Karpas-422 (cell line): Measurements from ENCODE around the gene CD84. TPM values are rescaled to one million over a fixed set of nuclear protein-coding genes. Genes with fewer than 3 reads are reported as not detected.

ENCODE experiments used
- DNase-seq: peaks from one replicate; pipeline ENCODE4 v3.0.0-alpha.2; 2015
- H2AFZ ChIP-seq: fragments of 200-600 bp; sonication (generic); 2 replicates; pipeline ENCODE4 v1.6.1; 2014; ENCODE audit warnings: antibody characterized with exemption, low read length, mixed read lengths
- H3K27ac ChIP-seq: fragments of 200-600 bp; sonication (generic); 2 replicates; pipeline ENCODE4 v1.5.1; 2014; ENCODE audit warnings: mild to moderate bottlenecking, low read length, moderate library complexity
- H3K27me3 ChIP-seq: fragments of 200-600 bp; sonication (generic); 2 replicates; pipeline ENCODE4 v1.6.1; 2014; ENCODE audit warnings: low read length, mixed read lengths
- H3K36me3 ChIP-seq: fragments of 200-600 bp; sonication (generic); 2 replicates; pipeline ENCODE4 v1.6.1; 2014; ENCODE audit warnings: low read length, mixed read lengths; ENCODE audit not compliant: insufficient read depth
- H3K4me1 ChIP-seq: fragments of 200-600 bp; sonication (generic); 2 replicates; pipeline ENCODE4 v1.6.1; 2014; ENCODE audit warnings: mild to moderate bottlenecking, low read length, mixed read lengths
- H3K4me2 ChIP-seq: fragments of 200-600 bp; sonication (generic); 2 replicates; pipeline ENCODE4 v1.6.1; 2014; ENCODE audit warnings: low read length, low read depth, mild to moderate bottlenecking; ENCODE audit not compliant: poor library complexity, severe bottlenecking
- H3K4me3 ChIP-seq: fragments of 200-600 bp; sonication (generic); 2 replicates; pipeline ENCODE4 v1.5.1; 2014; ENCODE audit warnings: mild to moderate bottlenecking, antibody characterized with exemption, low read length, mixed read lengths
- H3K79me2 ChIP-seq: fragments of 200-600 bp; sonication (generic); 2 replicates; pipeline ENCODE4 v1.6.1; 2014; ENCODE audit warnings: mild to moderate bottlenecking, low read length, mixed read lengths
- H3K9ac ChIP-seq: fragments of 200-600 bp; sonication (generic); 2 replicates; pipeline ENCODE4 v1.6.0; 2014; ENCODE audit warnings: low read length
- H3K9me2 ChIP-seq: fragments of 200-600 bp; sonication (generic), shearing (Covaris generic); replicated peaks from 2 replicates; pipeline ENCODE4 v1.6.0; 2014; ENCODE audit warnings: mild to moderate bottlenecking, low read length, moderate library complexity; ENCODE audit not compliant: insufficient read depth
- H3K9me3 ChIP-seq: fragments of 300-700, 200-600 bp; sonication (generic); 2 replicates; pipeline ENCODE4 v1.6.1; 2014; ENCODE audit warnings: low read length, mixed read lengths
- H4K20me1 ChIP-seq: fragments of 200-600 bp; sonication (generic); 2 replicates; pipeline ENCODE4 v1.6.1; 2014; ENCODE audit warnings: mild to moderate bottlenecking, antibody characterized with exemption, low read length, low read depth; ENCODE audit not compliant: insufficient read depth
- total RNA-seq: library from RNA; depleted of rRNA; stranded (reverse); fragments of >200 nt; shearing (Covaris generic); gene quantifications from 2 replicates; pipeline ENCODE4 v1.2.3, GENCODE V29; 2014; ENCODE audit warnings: low replicate concordance

Gene CD84
- total RNA-seq, 1 experiment from 2014 or later: 29.4 TPM

DNA sequence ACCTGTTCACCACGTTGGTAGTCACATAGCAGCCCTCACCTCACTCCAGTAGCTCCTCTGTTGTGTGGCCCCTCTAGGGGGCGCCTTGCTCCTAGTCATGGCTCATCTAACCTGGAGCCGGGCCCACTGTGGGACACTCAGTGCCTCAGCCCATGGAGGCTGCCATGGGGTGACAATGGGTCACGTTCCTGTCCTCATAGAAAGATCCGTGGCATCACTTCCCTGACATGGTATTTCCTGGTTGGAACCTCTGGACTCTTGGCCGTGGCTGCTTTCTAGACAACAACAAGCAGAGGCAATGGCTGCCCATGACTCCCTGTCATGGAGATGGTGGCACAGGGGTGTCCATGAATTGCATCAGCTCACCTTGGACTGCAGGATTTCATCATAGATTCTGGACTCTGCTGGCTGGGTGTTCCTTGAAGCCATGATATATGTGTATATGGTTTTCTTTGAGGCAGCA is 28.7 kb downstream of the CD84 start:
- H2AFZ ChIP-seq: no peak overlapping the region
- no peaks in the 10 kb centered on the region for H3K9me3 ChIP-seq
- no peak overlapping the region for H3K4me2 ChIP-seq
- DNase-seq: peak; percentile 78
- no peaks in the 10 kb centered on the region for H3K27me3 ChIP-seq
- H4K20me1 ChIP-seq: no peaks in the 10 kb centered on the region
- 0 out of 2 replicates have a peak, but pooled peaks cover 2% of the 10 kb centered on the region for H3K79me2 ChIP-seq
- H3K9ac ChIP-seq: no peak overlapping the region
- peak overlapping the region; percentile 94 for H3K27ac ChIP-seq
- H3K4me1 ChIP-seq: peaks cover 61% of the 10 kb centered on the region
- no peaks in the 10 kb centered on the region for H3K9me2 ChIP-seq
- no peak overlapping the region for H3K4me3 ChIP-seq
- peaks cover 12% of the 10 kb centered on the region for H3K36me3 ChIP-seq

DNA sequence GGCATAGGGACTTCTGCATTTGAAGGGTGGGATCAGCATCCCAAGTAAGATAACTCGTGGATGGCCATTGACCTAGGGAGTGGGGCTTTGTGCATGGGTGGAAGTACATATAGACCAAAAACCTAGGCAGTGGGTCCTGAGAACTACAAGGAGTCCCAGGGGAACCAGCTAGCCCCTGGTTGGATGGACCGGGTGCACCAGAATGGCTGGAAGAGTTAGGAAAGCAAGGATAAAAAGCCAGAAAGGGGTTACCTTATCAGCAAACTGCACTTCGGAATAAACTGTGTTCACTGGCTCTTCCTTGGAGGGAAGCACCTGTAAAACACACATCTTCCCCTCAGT is 29.7 kb downstream of the CD84 start:
- Histone ChIP-seq H3K4me1 (peaks cover 67% of the 10 kb centered on the region), H3K4me3 (no peak overlapping the region), H3K9ac (peak overlapping the region; percentile 30; the same call in 1 of the 2 replicates), H3K9me3 (no peaks in the 10 kb centered on the region), H3K36me3 (peaks cover 12% of the 10 kb centered on the region), H2AFZ (no peak overlapping the region), H3K27me3 (no peaks in the 10 kb centered on the region), H3K4me2 (peak overlapping the region; percentile 52), H4K20me1 (no peaks in the 10 kb centered on the region), H3K27ac (peak overlapping the region; percentile 94), H3K79me2 (no peaks in the 10 kb centered on the region), H3K9me2 (no peaks in the 10 kb centered on the region)
- no peak for DNase-seq

DNA sequence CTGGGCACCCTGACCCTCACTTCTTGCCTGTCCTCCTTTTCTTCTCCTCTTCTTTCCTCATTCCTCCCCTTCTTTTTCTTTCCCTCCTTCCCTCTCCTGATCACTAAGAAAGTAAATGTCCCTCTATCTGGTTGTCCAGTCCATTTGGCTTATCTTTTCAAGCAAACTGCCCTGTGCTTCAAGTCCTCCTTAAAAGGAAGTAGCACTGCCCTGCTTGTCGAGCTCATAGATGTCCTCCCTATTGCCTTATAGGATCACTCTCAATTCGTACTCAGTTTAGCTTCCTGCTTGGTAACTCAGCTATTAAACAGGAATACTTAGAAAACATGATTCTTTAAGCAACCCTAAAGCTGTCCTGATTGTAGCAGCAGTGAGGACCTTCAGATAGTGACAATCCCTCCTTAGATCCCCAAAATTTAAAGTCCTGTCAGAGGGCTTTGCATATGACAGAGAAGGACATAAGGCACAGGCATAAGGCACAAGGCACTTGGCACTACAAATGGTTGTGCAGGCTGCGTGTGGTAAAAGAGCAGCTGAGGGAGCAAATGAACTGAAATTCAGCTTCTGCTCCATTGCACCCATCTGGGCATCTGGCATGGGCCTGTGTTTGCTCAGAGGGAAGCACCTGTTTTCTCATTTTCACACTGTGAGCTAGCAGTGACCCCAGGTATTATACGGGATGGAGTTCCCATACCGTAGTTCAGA is 30.2 kb downstream of the CD84 start:
- DNase-seq: peak; percentile 83
- Histone ChIP-seq H3K36me3 (peaks cover 12% of the 10 kb centered on the region), H2AFZ (no peak overlapping the region), H3K27ac (peak overlapping the region; percentile 94), H4K20me1 (no peaks in the 10 kb centered on the region), H3K27me3 (no peaks in the 10 kb centered on the region), H3K9me3 (no peaks in the 10 kb centered on the region), H3K4me2 (peak overlapping the region; percentile 52), H3K79me2 (no peaks in the 10 kb centered on the region), H3K9ac (peak overlapping the region; percentile 30), H3K9me2 (no peaks in the 10 kb centered on the region), H3K4me1 (peaks cover 63% of the 10 kb centered on the region), H3K4me3 (peak overlapping the region; percentile 7; the same call in 1 of the 2 replicates)

GRCh38 chr1:160548183-160548582 is 31.1 kb downstream of the CD84 start:
- peak overlapping the region; percentile 94 for H3K27ac ChIP-seq
- no peak overlapping the region; the same call in 1 of the 2 replicates for H2AFZ ChIP-seq
- H3K27me3 ChIP-seq: no peaks in the 10 kb centered on the region
- peaks cover 10% of the 10 kb centered on the region for H3K36me3 ChIP-seq
- H3K4me2 ChIP-seq: peak overlapping the region; percentile 52
- peaks cover 60% of the 10 kb centered on the region for H3K4me1 ChIP-seq
- H3K4me3 ChIP-seq: peak overlapping the region; percentile 7; the same call in 1 of the 2 replicates
- H3K9me3 ChIP-seq: no peaks in the 10 kb centered on the region
- H3K9me2 ChIP-seq: no peaks in the 10 kb centered on the region
- no peaks in the 10 kb centered on the region for H3K79me2 ChIP-seq
- H3K9ac ChIP-seq: peak overlapping the region; percentile 30
- no peaks in the 10 kb centered on the region for H4K20me1 ChIP-seq
- no peak for DNase-seq

DNA sequence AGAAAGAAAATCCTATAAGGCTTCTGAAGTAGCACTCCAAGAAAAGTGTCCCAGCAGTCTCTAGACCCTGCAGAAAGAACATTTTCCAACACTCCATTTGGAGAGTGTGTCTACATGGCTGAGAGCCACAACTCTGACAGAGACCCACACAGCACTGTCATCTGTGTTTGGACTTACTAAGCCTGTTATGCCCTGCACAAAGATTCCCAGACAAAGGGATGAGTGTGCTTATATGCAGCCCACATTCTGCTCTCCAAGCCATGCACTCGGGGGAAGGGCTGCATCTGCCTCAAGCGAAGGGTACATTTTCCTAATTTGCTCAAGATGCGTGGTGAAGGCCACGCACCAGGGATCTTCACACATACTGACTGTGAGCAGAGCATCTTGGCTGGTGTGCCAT is 31.9 kb downstream of the CD84 start:
- no peaks in the 10 kb centered on the region for H3K27me3 ChIP-seq
- H3K9me2 ChIP-seq: no peaks in the 10 kb centered on the region
- DNase-seq: peak; percentile 68
- H3K9me3 ChIP-seq: no peaks in the 10 kb centered on the region
- H3K4me2 ChIP-seq: peak overlapping the region; percentile 52
- peak overlapping the region; percentile 94 for H3K27ac ChIP-seq
- H3K9ac ChIP-seq: peak overlapping the region; percentile 30
- H3K79me2 ChIP-seq: no peaks in the 10 kb centered on the region
- H2AFZ ChIP-seq: no peak overlapping the region
- peaks cover 68% of the 10 kb centered on the region for H3K4me1 ChIP-seq
- H4K20me1 ChIP-seq: no peaks in the 10 kb centered on the region
- H3K4me3 ChIP-seq: no peak overlapping the region
- peaks cover 4% of the 10 kb centered on the region; the same call in 1 of the 2 replicates for H3K36me3 ChIP-seq

DNA sequence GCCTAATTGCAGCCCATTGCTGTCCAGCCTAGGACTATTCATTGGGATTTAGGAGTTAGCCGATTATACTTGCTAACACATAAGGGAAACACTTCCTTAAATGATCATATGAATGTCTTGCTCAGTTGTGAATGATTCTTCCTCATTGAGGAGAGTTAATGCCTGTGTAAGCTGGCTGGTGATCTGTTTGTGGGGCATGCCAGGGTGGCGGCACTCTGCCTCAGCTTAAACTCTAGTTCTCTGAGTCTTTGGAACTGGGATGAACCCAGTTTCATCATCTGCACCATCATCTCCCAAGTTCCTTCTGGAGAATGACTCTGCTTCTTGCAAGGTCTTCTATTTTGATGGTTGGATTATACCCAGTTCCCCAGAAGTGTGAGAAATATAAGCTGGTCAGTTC is 32.4 kb downstream of the CD84 start:
- Histone ChIP-seq H3K9me2 (no peaks in the 10 kb centered on the region), H3K36me3 (0 out of 2 replicates have a peak, but pooled peaks cover 3% of the 10 kb centered on the region), H3K27me3 (no peaks in the 10 kb centered on the region), H3K4me2 (peak overlapping the region; percentile 52), H2AFZ (no peak overlapping the region), H3K79me2 (no peaks in the 10 kb centered on the region), H3K9me3 (no peaks in the 10 kb centered on the region), H4K20me1 (no peaks in the 10 kb centered on the region), H3K27ac (peak overlapping the region; percentile 94), H3K4me3 (no peak overlapping the region), H3K4me1 (peaks cover 72% of the 10 kb centered on the region), H3K9ac (peak overlapping the region; percentile 30)
- no peak for DNase-seq

DNA sequence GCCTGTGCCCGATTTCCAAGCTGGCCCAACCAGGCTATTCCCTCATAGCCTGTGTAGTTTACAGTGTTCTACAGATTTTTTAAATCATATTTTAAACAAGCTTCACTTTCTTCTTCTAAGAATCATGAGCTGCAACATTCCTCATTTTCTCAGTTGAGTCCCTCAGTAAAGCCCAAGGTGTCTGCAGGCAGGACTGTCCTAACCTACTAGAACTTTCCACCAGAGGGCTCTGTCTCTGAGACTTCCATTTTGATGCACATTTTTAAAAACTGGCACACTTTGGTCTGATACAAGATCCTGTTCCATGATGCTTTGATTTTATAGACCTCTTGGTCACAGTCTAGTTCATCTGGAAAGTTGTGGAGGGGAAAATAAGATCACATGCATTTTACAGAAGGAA is 34.6 kb downstream of the CD84 start:
- H2AFZ ChIP-seq: peak overlapping the region; percentile 60
- H3K4me2 ChIP-seq: no peak overlapping the region
- no peaks in the 10 kb centered on the region for H3K9me2 ChIP-seq
- H3K79me2 ChIP-seq: no peaks in the 10 kb centered on the region
- H3K4me3 ChIP-seq: no peak overlapping the region
- no peaks in the 10 kb centered on the region for H4K20me1 ChIP-seq
- H3K27ac ChIP-seq: peak overlapping the region; percentile 71
- no peaks in the 10 kb centered on the region for H3K36me3 ChIP-seq
- peak; percentile 82 for DNase-seq
- no peak overlapping the region for H3K9ac ChIP-seq
- H3K4me1 ChIP-seq: peaks cover 78% of the 10 kb centered on the region
- H3K9me3 ChIP-seq: no peaks in the 10 kb centered on the region
- H3K27me3 ChIP-seq: no peaks in the 10 kb centered on the region

DNA sequence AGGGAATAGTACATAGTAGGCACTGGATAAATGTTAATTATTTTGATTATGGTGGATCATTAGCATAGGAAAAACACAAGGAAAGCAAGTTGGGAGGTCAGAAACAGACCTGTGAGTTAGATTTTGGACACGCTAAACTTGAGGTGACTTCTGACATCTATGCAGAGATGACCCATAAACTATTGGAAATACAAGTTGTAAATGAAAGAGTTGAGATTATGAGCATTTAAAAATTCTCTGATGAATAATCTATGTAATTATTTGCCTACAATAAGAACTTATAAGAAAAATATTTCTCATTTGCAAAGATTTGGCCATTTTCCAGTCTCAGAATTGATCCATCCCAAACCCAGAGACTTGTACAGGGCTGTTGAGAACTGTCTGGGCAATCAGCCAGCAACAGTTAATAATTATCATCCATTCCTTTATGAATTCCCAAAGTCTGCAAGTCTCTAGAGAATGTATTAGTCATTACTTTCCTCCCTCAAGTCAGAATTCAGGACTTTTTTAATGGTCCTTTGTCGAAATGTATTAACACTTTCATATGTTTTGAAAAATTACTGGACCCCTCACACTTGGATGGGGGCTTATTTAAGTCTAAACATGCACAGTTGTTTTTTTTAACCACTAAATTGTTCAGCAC is 36.9 kb downstream of the CD84 start:
- Histone ChIP-seq H2AFZ (no peak overlapping the region), H3K9me3 (no peaks in the 10 kb centered on the region), H3K27me3 (no peaks in the 10 kb centered on the region), H3K27ac (peak overlapping the region; percentile 93), H3K4me1 (peaks cover 62% of the 10 kb centered on the region), H4K20me1 (no peaks in the 10 kb centered on the region), H3K79me2 (no peaks in the 10 kb centered on the region), H3K36me3 (no peaks in the 10 kb centered on the region), H3K9ac (no peak overlapping the region), H3K9me2 (no peaks in the 10 kb centered on the region), H3K4me2 (no peak overlapping the region), H3K4me3 (no peak overlapping the region)
- DNase-seq: no peak
